ENCODE data around the gene PROP1.

- TF ChIP-seq, protein P1, sequence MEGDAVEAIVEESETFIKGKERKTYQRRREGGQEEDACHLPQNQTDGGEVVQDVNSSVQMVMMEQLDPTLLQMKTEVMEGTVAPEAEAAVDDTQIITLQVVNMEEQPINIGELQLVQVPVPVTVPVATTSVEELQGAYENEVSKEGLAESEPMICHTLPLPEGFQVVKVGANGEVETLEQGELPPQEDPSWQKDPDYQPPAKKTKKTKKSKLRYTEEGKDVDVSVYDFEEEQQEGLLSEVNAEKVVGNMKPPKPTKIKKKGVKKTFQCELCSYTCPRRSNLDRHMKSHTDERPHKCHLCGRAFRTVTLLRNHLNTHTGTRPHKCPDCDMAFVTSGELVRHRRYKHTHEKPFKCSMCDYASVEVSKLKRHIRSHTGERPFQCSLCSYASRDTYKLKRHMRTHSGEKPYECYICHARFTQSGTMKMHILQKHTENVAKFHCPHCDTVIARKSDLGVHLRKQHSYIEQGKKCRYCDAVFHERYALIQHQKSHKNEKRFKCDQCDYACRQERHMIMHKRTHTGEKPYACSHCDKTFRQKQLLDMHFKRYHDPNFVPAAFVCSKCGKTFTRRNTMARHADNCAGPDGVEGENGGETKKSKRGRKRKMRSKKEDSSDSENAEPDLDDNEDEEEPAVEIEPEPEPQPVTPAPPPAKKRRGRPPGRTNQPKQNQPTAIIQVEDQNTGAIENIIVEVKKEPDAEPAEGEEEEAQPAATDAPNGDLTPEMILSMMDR (IDR thresholded peaks at IDR 0.05 in 8 of 11, conservative IDR thresholded peaks at IDR 0.05 in 3 of 11) = no peak
- no peak for TF ChIP-seq POLR2A (IDR thresholded peaks at IDR 0.05)
These were observed 22.9 kb downstream of the PROP1 start for GRCh38 chr5:177973066-177973635.
